Measurements from ENCODE around the gene TMEM190.

Gene TMEM190

DNA sequence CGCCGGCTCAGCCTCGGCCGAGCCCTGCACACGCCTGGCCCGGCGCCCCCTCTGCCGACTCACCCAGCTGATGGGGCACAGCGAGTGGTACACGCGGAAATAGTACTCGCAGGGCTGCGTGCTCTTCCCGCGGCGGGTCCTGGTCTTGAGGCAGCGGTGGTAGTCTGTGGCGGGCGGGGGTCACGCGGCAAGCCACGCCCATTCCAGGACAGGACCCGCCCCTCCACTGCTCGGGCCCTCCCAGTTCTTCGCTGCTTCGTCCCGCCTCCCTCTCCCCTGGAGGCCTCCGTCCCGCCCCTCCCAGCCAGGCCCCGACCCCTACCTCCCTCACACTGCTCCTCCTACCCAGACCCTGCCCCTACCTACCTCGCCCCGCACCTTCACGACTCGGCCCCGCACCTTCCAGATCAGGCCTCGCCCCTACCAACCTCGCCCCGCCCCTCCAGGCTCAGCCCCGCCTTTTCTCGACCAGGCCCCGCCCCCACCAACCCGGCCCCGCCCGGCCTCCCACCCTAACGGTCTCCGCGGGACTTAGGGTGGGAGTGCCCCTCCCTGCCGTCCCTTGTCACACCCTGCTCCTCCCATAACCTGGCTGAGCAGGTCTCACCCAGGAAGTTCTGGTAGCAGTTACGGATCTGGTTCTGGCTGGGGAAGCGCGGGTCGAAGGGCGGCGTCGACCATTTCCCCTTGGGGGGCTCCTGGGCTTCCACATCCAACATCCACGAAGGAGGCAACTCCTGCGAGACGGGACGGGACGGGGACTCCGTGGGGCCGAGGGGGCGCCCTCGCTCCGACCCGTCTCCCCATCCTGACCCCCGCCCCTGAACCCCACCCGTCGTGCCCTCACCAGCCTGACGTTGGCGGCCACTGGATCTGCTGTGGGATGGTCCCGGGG, 22.6 kb upstream of the TMEM190 start:
- H3K27me3 ChIP-seq (ENCODE audit: control insufficient read depth, insufficient read depth, low read length): peaks cover 35% of the 10 kb centered on the region
- peaks cover 12% of the 10 kb centered on the region for H3K36me3 ChIP-seq (ENCODE audit: control insufficient read depth, insufficient read depth, low read length)
- no peaks in the 10 kb centered on the region for H3K9me3 ChIP-seq (ENCODE audit: control insufficient read depth, insufficient read depth, low read length)
- peaks cover 5% of the 10 kb centered on the region for H3K4me1 ChIP-seq (ENCODE audit: control insufficient read depth, insufficient read depth, low read length)
- no peak overlapping the region for H3K9ac ChIP-seq (ENCODE audit: low read depth, low read length)
- H3K4me3 ChIP-seq (ENCODE audit: low read depth, low read length): peak overlapping the region; percentile 59

DNA sequence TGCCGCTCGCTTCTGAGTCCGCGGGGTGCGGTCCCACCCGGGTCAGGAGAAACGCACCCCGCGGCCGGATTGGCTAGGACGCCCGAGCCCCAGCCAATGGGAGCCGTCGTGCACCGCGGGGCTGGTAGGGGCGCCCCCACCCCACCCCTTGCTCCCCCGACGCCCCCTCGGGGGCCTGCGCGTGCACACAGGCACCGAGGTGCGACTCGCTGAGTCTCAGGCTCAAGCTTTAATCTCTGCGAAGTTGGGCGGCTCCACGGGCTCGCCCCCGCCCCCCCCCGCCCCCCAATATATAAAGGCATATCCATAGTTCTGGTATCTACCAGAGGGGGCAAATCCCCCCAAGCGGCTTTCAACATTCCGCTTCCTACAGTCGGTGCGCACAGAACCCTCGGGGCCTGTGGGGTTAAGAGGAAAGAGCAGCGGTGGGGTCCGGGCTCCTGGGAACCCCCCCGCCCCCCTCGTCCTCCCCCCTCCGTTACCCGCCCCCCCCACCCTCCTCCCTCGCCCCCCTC, 21.9 kb upstream of the TMEM190 start, which contains the start of gene COX6B2:
Gene COX6B2 (minus strand): TSS at position 22 of the 515 bp plus-strand sequence. CDS start 198 bp downstream, outside the sequence.
- Histone ChIP-seq H3K4me1 (ENCODE audit: control insufficient read depth, insufficient read depth, low read length) (peaks cover 5% of the 10 kb centered on the region), H3K27me3 (ENCODE audit: control insufficient read depth, insufficient read depth, low read length) (peaks cover 35% of the 10 kb centered on the region), H3K9me3 (ENCODE audit: control insufficient read depth, insufficient read depth, low read length) (no peaks in the 10 kb centered on the region), H3K36me3 (ENCODE audit: control insufficient read depth, insufficient read depth, low read length) (peaks cover 12% of the 10 kb centered on the region), H3K9ac (ENCODE audit: low read depth, low read length) (no peak within 1 kb of the TSS), H3K4me3 (ENCODE audit: low read depth, low read length) (peak within 1 kb of the TSS; percentile 59)

DNA sequence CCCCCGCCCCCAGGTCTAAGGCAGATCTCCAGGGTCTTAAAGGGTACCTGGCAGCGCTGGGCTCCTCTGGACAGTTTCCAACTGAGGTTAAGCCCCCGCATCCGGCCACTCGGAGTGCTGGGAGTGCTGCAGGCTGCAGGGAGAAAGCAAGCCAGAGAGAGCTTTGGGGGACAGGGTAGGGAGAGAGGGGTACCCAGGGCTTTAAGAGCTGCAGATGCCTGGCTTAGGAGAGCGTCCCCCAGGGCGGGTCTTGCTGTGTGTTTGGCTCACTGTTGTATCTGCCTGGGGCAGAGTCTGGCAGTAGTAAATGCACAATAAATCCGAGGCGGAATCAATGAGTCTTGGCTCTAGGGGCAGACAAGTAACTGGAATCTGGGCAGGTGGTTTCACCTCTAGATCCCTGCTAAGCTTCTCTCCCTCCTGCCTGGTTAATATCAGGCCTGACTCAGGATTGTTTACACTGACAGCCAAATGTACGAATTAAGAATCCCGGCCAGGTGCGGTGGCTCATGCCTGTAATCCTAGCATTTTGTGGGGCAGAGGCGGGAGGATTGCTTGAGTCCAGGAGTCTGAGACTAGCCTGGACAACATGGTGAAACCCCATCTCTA, 21.3 kb upstream of the TMEM190 start:
- peaks cover 1% of the 10 kb centered on the region for H3K4me1 ChIP-seq (ENCODE audit: control insufficient read depth, insufficient read depth, low read length)
- no peaks in the 10 kb centered on the region for H3K9me3 ChIP-seq (ENCODE audit: control insufficient read depth, insufficient read depth, low read length)
- no peak overlapping the region for H3K9ac ChIP-seq (ENCODE audit: low read depth, low read length)
- H3K4me3 ChIP-seq (ENCODE audit: low read depth, low read length): no peak overlapping the region
- peaks cover 8% of the 10 kb centered on the region for H3K36me3 ChIP-seq (ENCODE audit: control insufficient read depth, insufficient read depth, low read length)
- H3K27me3 ChIP-seq (ENCODE audit: control insufficient read depth, insufficient read depth, low read length): peaks cover 35% of the 10 kb centered on the region

DNA sequence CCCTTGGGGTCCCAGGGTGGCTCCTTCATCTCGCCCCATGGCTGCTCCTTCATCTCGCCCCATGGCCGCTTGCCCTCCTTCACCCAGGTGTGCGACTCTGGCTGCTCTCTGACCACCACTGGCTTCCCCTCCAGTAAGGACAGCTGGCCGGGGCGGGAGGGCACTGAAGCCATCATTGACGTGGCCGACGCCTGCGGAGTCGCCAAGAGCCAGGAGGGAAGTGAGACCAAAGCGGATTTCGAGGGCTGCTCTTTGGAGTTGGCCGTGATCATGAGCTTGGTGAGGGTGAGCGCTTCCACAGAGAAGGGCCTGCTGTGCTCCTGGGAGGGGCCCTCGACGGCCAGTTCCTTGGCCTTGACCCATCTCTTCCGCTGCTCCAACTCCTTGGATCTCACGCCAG, 18.1 kb upstream of the TMEM190 start:
- Histone ChIP-seq H3K9ac (ENCODE audit: low read depth, low read length) (no peak overlapping the region), H3K36me3 (ENCODE audit: control insufficient read depth, insufficient read depth, low read length) (no peaks in the 10 kb centered on the region), H3K9me3 (ENCODE audit: control insufficient read depth, insufficient read depth, low read length) (no peaks in the 10 kb centered on the region), H3K4me3 (ENCODE audit: low read depth, low read length) (no peak overlapping the region), H3K4me1 (ENCODE audit: control insufficient read depth, insufficient read depth, low read length) (no peaks in the 10 kb centered on the region), H3K27me3 (ENCODE audit: control insufficient read depth, insufficient read depth, low read length) (peaks cover 19% of the 10 kb centered on the region)

DNA sequence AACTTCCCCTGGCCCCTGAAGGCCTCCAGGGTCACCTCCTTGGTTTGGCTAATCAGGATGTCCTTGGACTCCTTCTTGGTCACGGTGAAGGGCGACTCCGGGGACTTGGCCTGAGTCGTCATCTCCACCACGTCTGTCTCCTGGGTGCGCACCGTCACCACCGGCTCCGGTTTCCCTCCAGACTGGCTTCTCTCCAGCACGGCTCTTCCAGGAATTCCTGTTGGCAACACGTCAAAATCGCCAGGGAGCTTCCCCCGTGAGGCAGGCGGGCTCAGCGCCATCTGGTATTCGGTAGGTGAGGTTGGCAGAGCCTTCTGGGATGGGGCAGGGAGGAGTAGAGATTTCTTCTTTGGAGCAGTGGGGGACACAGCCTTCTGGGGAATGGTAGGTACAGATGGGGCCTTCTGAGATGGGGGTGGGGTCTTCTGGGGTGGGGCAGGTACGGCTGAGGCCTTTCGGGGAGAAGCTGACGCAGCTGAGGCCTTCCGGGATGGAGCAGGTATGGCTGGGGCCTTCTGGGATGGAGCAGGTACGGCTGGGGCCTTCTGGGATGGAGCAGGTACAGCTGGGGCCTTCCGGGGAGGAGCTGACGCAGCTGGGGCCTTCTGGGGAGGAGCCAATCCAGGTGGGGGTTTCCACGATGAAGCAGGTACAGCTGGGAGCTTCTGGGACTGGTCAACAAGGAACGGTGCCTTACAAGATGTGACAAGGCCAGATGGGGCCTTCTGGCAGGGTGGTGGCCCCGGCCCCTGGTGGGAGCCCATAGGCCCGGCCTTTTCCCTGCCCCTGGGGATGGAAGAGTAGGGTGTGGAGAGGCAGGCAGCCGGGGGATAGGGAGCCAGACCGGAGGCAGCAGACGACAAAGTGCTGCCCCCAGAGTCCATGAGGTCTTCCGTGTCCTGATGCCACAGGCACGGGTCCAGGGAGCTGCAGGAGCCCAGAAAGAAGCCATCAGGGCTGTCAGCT, 17.4 kb upstream of the TMEM190 start:
- H3K4me3 ChIP-seq (ENCODE audit: low read depth, low read length): no peak overlapping the region
- H3K9me3 ChIP-seq (ENCODE audit: control insufficient read depth, insufficient read depth, low read length): no peaks in the 10 kb centered on the region
- no peaks in the 10 kb centered on the region for H3K36me3 ChIP-seq (ENCODE audit: control insufficient read depth, insufficient read depth, low read length)
- no peak overlapping the region for H3K9ac ChIP-seq (ENCODE audit: low read depth, low read length)
- H3K27me3 ChIP-seq (ENCODE audit: control insufficient read depth, insufficient read depth, low read length): peaks cover 18% of the 10 kb centered on the region
- no peaks in the 10 kb centered on the region for H3K4me1 ChIP-seq (ENCODE audit: control insufficient read depth, insufficient read depth, low read length)

DNA sequence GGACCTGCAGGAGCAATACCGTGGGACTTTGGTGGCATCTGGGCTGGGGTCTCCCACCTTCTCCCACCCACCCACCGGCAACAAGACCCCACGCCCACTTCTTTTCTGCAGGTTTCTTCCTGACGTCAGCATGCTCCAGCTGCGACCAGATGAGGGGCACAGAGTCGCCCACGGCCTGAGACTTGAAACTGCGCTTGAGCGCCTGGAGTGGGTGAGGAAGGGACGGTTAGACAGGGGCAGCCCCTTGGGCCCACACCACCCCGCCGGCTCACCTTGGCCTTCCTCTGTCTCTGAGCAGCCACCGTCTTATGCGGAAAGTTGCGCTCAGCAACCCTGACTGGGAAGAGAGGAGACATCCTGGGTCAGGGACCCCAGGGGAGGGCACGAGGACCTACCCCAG, 15.7 kb upstream of the TMEM190 start:
- Histone ChIP-seq H3K27me3 (ENCODE audit: control insufficient read depth, insufficient read depth, low read length) (peaks cover 10% of the 10 kb centered on the region), H3K4me3 (ENCODE audit: low read depth, low read length) (no peak overlapping the region), H3K9me3 (ENCODE audit: control insufficient read depth, insufficient read depth, low read length) (no peaks in the 10 kb centered on the region), H3K36me3 (ENCODE audit: control insufficient read depth, insufficient read depth, low read length) (no peaks in the 10 kb centered on the region), H3K9ac (ENCODE audit: low read depth, low read length) (no peak overlapping the region), H3K4me1 (ENCODE audit: control insufficient read depth, insufficient read depth, low read length) (no peaks in the 10 kb centered on the region)

DNA sequence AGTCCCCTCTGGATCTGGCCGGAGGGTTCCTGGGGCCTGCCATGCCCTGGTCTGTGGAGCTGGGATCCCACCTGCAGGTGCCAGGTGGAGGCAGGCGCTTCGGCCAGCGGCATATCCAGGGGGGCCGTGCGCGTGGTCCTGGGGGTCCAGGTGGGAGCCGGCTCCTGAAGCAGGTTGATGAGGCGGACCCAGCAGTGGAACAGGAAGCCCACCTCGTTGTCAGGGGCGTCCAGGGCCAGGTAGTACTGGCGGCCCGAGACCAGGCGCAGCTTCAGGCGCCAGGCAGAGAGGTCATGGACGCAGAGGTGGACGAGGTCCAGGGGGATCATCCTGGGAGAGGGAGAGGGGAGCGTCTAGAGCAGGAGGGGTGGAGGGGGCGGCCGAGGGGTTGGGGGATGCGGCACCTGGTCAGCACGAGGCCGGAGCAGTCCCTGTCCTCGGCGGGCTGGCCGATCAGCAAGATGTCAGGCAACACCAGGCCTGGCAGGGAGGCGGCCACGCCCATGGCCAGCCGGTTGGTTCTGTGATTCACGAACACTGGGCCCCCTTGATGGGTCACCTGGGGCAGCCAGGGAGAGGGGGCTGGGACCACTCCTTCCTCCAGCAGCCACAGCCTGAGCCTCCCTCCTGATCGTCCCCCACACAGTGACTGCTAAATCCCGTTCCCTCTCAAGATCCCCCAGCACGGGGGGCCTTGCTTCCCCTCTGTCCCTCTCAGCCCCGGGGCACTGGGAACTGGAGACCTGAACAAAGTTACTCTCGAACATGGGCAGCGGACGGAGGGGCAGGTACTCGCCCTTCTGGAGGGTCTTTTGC, 14.2 kb upstream of the TMEM190 start:
- Histone ChIP-seq H3K4me1 (ENCODE audit: control insufficient read depth, insufficient read depth, low read length) (no peaks in the 10 kb centered on the region), H3K27me3 (ENCODE audit: control insufficient read depth, insufficient read depth, low read length) (peaks cover 1% of the 10 kb centered on the region), H3K9me3 (ENCODE audit: control insufficient read depth, insufficient read depth, low read length) (no peaks in the 10 kb centered on the region), H3K36me3 (ENCODE audit: control insufficient read depth, insufficient read depth, low read length) (no peaks in the 10 kb centered on the region), H3K4me3 (ENCODE audit: low read depth, low read length) (no peak overlapping the region), H3K9ac (ENCODE audit: low read depth, low read length) (no peak overlapping the region)

DNA sequence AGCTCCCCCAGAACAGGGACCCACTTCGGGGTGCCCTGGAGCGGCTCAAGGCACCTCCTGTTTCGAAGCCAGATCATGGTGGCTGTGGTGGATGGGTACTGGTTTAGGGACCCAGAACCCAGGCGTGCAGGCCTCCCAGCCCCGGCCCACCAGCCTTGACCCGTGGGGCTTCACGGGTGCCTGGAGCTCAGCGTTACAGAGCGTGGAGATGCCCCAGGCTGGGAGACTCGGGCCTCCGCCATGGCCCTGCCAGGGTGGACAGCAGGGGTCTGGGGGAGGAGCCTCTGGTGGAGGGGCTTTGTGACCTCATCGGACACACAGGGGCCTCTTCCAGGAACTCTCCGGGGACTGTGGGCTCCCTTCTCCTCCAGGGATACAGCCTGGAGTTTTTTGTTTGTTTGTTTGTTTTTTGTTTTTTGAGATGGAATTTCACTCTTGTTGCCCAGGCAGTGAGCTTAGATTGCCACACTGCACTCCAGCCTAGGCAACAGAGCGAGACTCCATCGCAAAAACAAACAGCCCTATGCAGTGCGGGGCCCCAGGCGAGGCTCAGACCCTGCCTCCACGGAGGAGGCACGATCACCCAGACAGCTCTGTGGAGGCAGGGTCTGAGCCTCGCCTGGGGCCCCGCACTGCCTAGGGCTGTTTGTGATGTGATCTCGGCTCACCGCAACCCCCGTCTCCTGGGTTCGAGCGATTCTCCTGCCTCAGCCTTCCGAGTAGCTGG, 13.5 kb upstream of the TMEM190 start, which contains the start of gene GARIN5B:
Gene GARIN5B (minus strand): TSS at position 271 of the 727 bp plus-strand sequence. CDS start 194 bp downstream, at position 77.
- Histone ChIP-seq H3K9me3 (ENCODE audit: control insufficient read depth, insufficient read depth, low read length) (no peaks in the 10 kb centered on the region), H3K27me3 (ENCODE audit: control insufficient read depth, insufficient read depth, low read length) (no peaks in the 10 kb centered on the region), H3K4me3 (ENCODE audit: low read depth, low read length) (no peak within 1 kb of the TSS), H3K9ac (ENCODE audit: low read depth, low read length) (peak within 1 kb of the TSS; percentile 24), H3K4me1 (ENCODE audit: control insufficient read depth, insufficient read depth, low read length) (no peaks in the 10 kb centered on the region), H3K36me3 (ENCODE audit: control insufficient read depth, insufficient read depth, low read length) (no peaks in the 10 kb centered on the region)

DNA sequence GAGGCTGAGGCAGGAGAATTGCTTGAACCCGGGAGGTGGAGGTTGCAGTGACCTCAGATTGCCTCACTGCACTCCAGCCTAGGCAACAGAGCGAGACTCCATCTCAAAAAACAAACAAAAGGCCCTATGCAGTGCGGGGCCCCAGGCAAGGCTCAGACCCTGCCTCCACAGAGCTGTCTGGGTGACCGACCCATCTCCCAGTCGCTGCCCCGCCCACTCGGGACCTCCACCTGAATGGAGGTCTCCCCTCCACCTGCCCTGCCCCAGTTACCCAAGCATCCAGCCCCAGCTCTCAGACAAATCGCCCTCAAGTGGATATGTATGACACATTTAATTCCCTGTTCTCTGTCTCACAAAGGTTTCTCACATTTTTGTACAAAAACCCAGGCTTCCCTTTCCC, 11.4 kb upstream of the TMEM190 start:
- H3K27me3 ChIP-seq (ENCODE audit: control insufficient read depth, insufficient read depth, low read length): no peaks in the 10 kb centered on the region
- no peak overlapping the region for H3K9ac ChIP-seq (ENCODE audit: low read depth, low read length)
- no peak overlapping the region for H3K4me3 ChIP-seq (ENCODE audit: low read depth, low read length)
- H3K4me1 ChIP-seq (ENCODE audit: control insufficient read depth, insufficient read depth, low read length): no peaks in the 10 kb centered on the region
- H3K9me3 ChIP-seq (ENCODE audit: control insufficient read depth, insufficient read depth, low read length): no peaks in the 10 kb centered on the region
- H3K36me3 ChIP-seq (ENCODE audit: control insufficient read depth, insufficient read depth, low read length): no peaks in the 10 kb centered on the region

DNA sequence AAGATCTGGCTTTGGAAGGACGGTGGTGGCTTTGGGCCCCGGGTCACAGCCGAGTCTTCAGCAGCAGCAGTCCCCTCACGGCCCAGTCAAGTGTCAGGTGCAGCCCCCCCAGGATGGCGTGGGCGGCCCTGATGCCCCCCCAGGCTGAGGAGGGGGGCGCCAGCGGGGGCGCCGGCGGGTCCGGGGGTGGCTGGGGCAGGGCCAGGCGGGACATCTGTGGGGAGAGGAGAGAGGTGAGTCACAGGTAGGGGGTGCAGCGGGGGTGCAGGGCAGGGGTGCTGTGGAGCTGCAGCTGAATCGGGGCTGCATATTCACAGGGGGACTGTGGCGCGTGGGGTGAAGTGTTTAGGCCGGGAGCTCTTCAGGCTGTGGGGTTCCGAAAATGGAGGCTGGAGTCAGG, 10.7 kb upstream of the TMEM190 start:
- Histone ChIP-seq H3K4me1 (ENCODE audit: control insufficient read depth, insufficient read depth, low read length) (peaks cover 3% of the 10 kb centered on the region), H3K9ac (ENCODE audit: low read depth, low read length) (no peak overlapping the region), H3K9me3 (ENCODE audit: control insufficient read depth, insufficient read depth, low read length) (no peaks in the 10 kb centered on the region), H3K27me3 (ENCODE audit: control insufficient read depth, insufficient read depth, low read length) (peaks cover 4% of the 10 kb centered on the region), H3K36me3 (ENCODE audit: control insufficient read depth, insufficient read depth, low read length) (no peaks in the 10 kb centered on the region), H3K4me3 (ENCODE audit: low read depth, low read length) (no peak overlapping the region)
